Brain pericyte (primary cell): ENCODE data around the gene INSYN1.
"Not testable (repeated sequence)": the region's sequence is repeated elsewhere in the genome, so short reads cannot be mapped to it uniquely, and the experiment has no call there.

Experiments
- DNase-seq: peaks from one replicate; pipeline ENCODE4 v3.0.0-alpha.2; 2012; ENCODE audit warnings: low read depth, low spot score

The INSYN1 gene

DNA sequence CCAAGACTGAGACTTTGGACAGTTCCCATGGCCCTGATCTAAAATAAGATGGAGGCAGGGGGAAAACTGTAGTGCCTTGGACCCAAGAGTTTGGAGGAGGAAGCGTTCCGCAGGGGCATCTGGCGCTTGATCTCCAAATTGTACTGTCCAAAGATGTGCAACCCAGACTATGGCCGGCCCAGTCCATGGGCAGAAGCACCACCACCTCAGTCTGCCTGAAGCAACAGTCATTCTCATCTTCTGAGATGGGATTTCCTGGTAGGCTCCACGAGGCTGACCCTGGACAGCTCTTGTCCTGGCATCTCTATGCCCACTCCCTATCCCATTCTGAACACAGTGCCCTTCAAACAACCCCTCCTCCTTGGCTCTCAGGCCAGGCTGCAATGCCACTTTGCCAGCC lies 3.6 kb downstream of the INSYN1 start:
- no peak for DNase-seq

DNA sequence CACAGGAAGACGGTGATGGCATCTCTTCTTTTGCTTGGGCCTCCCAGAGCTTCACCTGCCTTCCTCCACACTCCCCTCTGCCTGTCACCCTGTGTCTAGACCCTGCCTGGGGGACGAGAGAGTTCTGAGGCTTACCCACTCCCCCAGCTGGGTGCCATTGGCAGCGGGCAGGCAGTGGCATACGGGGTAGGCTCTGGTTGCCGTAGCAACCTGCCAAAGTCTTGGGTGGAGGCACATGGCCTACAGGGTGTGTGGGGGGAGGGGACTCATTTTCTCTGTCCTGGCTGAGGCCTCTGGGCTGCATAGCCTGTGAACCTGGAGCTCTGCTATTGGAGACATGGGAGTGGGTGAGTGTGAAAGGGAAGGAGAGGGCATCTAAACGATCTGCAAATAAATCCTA lies 4.4 kb downstream of the INSYN1 start:
- DNase-seq, result no peak

DNA sequence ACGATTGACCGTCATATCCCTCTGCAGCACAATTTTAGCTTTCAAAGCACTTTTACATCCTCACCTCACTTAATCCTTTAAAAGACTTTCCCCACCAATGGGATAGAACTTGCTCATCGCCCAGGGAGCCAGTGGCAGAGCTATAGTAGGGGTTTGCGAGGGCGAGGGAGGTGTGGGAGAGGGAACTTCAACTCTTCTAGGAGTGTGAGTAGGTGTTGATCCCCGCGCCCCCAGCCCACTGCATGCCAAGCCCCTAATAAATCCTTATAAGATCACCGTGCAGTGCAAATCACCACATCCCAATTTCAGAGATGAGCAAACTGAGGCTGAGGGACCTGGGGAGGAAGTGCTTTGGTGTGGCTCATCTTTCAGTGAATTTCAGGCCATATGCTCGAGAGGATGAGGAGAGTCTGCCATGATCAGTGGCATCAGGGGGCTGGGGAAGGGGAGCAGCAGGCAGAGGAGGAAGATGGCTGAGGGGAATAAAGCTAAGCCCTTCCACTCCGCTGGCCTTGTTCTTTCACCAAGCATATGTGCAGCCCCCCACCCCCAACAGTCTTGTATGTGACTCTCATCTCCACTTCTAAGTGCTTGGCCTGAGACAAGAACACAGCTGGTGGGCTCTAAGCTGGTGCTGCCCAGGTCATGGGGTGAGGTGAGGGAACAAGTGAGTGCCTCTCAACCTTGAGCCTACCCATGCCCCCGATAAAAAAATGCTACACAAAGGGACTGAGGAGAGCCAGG lies 5.1 kb downstream of the INSYN1 start:
- no peak for DNase-seq

GRCh38 chr15:73746883-73747282 lies 6.3 kb downstream of the INSYN1 start:
- no peak for DNase-seq

- no peak for DNase-seq
These were observed 6.9 kb downstream of the INSYN1 start for GRCh38 chr15:73746261-73746660.

DNA sequence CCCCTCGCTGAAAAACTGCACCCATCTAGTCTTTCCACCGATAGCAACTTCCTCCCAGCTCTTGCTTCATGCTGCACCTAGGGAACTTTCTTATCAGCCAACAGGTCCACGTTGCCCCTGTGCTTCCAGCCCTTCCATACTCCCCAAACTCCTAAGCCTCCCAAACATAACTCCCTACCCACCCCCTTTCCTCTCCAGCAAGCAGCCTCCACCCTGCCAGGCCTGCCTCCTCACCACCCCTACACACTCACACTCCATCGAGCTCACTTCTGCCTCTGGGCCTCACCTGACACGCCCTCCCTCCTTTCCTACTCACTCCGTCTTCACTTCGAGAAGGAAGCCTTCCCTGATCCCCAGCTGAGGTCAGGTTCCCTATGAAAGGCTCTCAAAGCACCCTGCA lies 8.1 kb downstream of the INSYN1 start:
- no peak for DNase-seq

GRCh38 chr15:73744293-73744692 lies 8.9 kb downstream of the INSYN1 start:
- no peak for DNase-seq

GRCh38 chr15:73741321-73741836 lies 11.8 kb downstream of the INSYN1 start:
- DNase-seq, result no peak

DNA sequence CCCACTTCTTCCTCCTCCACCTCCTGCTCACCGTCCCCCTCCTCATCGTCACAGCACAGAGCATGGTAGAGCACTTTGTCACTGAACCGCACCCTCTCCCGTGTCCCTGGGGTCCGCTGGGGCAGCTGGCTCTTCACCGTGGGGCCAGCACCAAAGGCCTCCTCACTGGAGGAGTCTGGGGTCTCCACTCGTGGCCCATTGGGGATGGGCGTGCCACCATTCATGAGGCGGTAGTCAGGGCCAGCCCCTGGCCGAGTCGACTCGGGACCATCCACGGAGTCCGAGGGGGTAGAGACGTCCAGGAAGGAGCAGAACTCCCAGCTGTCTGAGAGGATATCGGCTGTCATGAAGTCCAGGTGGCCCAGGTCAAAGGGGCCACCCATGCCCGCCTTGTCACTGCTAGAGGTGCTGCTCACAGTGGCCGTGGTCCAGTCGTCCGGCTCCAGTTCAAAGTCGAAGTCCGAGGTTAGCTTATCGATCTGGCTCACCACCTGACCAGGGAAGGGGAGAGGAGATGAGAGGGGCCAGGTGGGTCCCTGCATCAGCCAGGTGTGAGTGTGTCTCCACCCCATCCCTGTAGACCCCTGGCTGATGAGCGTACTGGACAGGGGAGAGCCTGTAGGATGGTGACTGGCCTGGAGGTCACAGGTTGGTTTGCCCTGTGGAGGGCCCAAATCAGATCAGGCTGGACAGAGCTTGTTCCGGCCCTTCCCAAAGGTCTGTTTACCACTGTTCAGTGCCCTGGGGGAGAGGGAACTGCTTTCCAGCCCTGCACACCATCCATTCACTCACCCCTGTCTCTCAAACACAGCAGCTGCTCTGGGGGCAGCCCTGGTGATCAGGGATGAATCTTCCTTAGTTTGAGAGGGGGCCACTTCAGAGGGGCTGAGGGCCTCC lies 12.8 kb downstream of the INSYN1 start:
- no peak for DNase-seq

GRCh38 chr15:73737535-73737934 lies 15.6 kb downstream of the INSYN1 start:
- no peak for DNase-seq

DNA sequence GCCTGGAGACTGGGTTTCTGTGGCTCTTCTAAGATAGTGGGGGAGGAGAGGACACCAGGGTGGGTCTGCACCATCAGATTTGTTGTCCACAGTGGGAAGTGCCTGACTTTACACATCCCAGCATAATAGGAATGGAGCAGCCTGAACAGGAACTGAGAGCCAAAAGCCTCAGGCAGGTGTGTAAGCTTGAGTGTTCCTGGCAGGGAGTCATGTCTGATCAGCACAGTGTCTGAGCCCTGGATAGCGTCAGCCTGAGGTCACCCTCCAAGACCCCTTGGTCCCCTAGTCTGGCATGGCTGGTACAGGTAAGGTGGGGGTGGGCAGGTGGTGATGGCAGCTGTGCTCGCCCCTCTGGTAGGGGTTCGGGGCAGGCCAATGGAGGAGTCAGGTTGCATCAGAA lies 20.2 kb downstream of the INSYN1 start:
- DNase-seq, result no peak

DNA sequence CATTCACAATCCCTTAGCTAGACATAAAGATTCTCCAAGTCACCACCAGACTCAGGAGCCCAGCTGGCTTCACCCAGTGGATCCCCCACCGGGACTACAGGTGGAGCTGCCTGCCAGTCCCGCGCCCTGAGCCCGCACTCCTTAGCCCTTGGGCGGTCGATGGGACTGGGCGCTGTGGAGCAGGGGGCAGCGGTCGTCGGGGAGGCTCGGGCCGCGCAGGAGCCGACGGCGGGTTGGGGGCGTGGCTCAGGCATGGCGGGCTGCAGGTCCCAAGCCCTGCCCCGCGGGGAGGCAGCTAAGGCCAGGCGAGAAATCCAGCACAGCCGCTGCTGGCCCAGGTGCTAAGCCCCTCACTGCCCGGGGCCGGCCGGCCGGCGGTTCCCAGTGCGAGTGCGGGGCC lies 21.1 kb downstream of the INSYN1 start:
- not testable (repeated sequence) for DNase-seq

GRCh38 chr15:73727330-73727976 lies 25.7 kb downstream of the INSYN1 start:
- DNase-seq, result no peak

DNA sequence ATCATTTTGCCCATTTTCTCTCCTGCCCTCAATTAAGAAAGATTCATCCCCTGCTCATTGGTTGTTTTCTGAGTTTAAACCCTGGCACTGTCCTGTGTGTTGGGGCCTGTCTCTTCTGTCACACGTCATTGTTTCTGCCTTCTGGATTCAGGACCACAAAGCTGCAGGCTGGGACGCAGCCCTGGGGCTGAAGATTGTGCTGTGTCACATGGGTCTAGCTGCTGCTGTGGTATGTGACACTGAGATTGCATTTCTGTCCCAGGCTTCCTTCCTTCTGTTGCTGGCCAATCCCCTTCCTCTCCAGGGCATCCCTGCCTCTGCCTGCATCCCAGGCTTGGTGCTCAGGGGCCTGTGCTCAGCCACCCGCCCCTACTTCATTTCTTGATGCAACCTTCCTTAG lies 28.9 kb downstream of the INSYN1 start:
- no peak for DNase-seq

DNA sequence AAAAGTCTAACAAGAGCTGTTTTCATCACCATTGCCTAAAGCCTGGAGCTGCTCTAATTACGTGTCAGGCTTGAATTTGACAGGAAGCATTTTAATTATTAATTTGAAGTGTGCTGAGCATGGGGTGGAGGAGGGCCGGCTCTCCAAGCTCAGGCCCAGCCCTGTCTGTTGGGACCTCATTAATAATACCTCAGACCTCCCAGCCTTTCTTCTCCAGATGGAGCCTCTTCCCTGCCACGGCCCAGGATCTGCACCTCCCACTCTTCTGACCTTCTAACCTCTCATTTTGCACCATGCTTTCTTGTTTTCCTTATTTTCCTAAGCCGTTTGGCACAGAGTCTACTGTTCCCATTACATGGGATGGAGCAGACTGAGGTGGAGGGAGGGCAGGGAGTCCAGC lies 30.0 kb downstream of the INSYN1 start:
- no peak for DNase-seq

- no peak for DNase-seq
These were observed 30.7 kb downstream of the INSYN1 start for GRCh38 chr15:73722425-73722824.

GRCh38 chr15:73718694-73719093 lies 34.5 kb downstream of the INSYN1 start:
- no peak for DNase-seq

GRCh38 chr15:73717802-73718201 lies 35.3 kb downstream of the INSYN1 start:
- no peak for DNase-seq

GRCh38 chr15:73717206-73717605 lies 35.9 kb downstream of the INSYN1 start:
- no peak for DNase-seq

- no peak for DNase-seq
These were observed 36.7 kb downstream of the INSYN1 start for GRCh38 chr15:73716417-73716816.

GRCh38 chr15:73715417-73715816 lies 37.7 kb downstream of the INSYN1 start:
- DNase-seq, result no peak

DNA sequence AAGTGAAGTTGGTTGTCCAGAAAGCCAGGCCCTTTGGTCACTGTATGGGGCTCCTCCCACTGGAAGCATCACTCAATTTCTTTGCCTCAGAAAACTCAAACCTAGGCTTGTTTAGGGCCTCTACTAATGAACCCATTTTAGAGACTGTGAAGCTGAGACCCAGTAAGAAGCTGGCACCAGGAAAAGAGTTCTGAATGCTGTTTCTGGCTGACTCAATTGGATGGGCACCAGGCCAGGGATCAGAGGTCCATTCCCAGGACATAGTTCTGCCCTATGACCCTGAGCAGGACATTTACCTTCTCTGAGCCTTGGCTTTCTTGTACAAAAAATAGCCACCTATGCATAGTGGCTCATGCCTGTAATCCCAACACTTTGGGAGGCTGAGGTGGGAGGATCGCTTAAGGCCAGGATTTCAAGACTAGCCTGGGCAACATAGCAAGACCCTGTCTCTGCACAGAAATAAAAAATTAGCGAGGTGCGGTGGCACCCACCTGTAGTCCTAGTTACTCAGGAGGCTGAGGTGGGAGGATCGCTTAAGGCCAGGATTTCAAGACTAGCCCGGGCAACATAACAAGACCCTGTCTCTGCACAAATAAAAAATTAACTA lies 38.4 kb downstream of the INSYN1 start:
- no peak for DNase-seq
